ENCODE results near the gene ZNF438. TPM values are rescaled to one million over a fixed set of nuclear protein-coding genes. Genes with fewer than 3 reads are reported as not detected.
A peak's percentile ranks its signal among the peaks of the same experiment; 100 is the strongest.

Gene ZNF438
- total and polyA plus RNA-seq, 2 donors (not counting 1 experiment from before 2014, with no cell fraction given): 4.7 to 6.6 TPM

- Histone ChIP-seq H3K4me3 (replicated peaks in 1 of 4; ENCODE audit: control extremely low read depth in 1 of 4, insufficient read depth in 1 of 4, low read depth in 3 of 4, low read length in 4 of 4) (no peak overlapping the region), H3K4me1 (ENCODE audit: control insufficient read depth, extremely low read depth, insufficient read depth, low read length) (peaks cover 10% of the 10 kb centered on the region), H3K4me2 (ENCODE audit: extremely low read depth, insufficient read depth, low read length) (no peak overlapping the region), H3K27me3 (ENCODE audit: control insufficient read depth, insufficient read depth, low read length) (no peaks in the 10 kb centered on the region), H3K9ac (ENCODE audit: insufficient read depth, low read length) (no peak overlapping the region), H3K9me3 (ENCODE audit: control insufficient read depth, insufficient read depth, low read depth, low read length) (no peaks in the 10 kb centered on the region), H3K79me2 (ENCODE audit: control insufficient read depth, insufficient read depth, low read length) (no peaks in the 10 kb centered on the region), H3K36me3 (ENCODE audit: control insufficient read depth, insufficient read depth, low read length) (no peaks in the 10 kb centered on the region), H4K20me1 (ENCODE audit: control insufficient read depth, extremely low read depth, insufficient read depth, low read length) (no peaks in the 10 kb centered on the region), H3K27ac (ENCODE audit: insufficient read depth, low read length) (no peak overlapping the region), H2AFZ (ENCODE audit: low read length) (no peak overlapping the region)
- TF ChIP-seq CTCF (conservative IDR thresholded peaks at IDR 0.05 in 1 of 2, IDR thresholded peaks at IDR 0.05 in 1 of 2; ENCODE audit: low read depth in 1 of 2, low read length in 2 of 2): no peak
- no peak for TF ChIP-seq EZH2 (IDR thresholded peaks at IDR 0.05; ENCODE audit: low read length, missing control alignments)
- no peak for DNase-seq (ENCODE audit: low read depth in 2 of 2)
Measured at GRCh38 chr10:30861221-30861620, 170.4 kb downstream of the ZNF438 start.

- TF ChIP-seq CTCF (conservative IDR thresholded peaks at IDR 0.05 in 1 of 2, IDR thresholded peaks at IDR 0.05 in 1 of 2; ENCODE audit: low read depth in 1 of 2, low read length in 2 of 2): no peak
- no peak for TF ChIP-seq EZH2 (IDR thresholded peaks at IDR 0.05; ENCODE audit: low read length, missing control alignments)
- Histone ChIP-seq H3K27me3 (ENCODE audit: control insufficient read depth, insufficient read depth, low read length) (no peaks in the 10 kb centered on the region), H3K79me2 (ENCODE audit: control insufficient read depth, insufficient read depth, low read length) (no peaks in the 10 kb centered on the region), H3K9ac (ENCODE audit: insufficient read depth, low read length) (no peak overlapping the region), H3K36me3 (ENCODE audit: control insufficient read depth, insufficient read depth, low read length) (no peaks in the 10 kb centered on the region), H3K9me3 (ENCODE audit: control insufficient read depth, insufficient read depth, low read depth, low read length) (no peaks in the 10 kb centered on the region), H2AFZ (ENCODE audit: low read length) (no peak overlapping the region), H3K4me3 (replicated peaks in 1 of 4; ENCODE audit: control extremely low read depth in 1 of 4, insufficient read depth in 1 of 4, low read depth in 3 of 4, low read length in 4 of 4) (no peak overlapping the region), H4K20me1 (ENCODE audit: control insufficient read depth, extremely low read depth, insufficient read depth, low read length) (no peaks in the 10 kb centered on the region), H3K27ac (ENCODE audit: insufficient read depth, low read length) (no peak overlapping the region), H3K4me2 (ENCODE audit: extremely low read depth, insufficient read depth, low read length) (no peak overlapping the region), H3K4me1 (ENCODE audit: control insufficient read depth, extremely low read depth, insufficient read depth, low read length) (peaks cover 8% of the 10 kb centered on the region)
- DNase-seq (ENCODE audit: low read depth in 2 of 2): peak in 1 of 2 donors; percentile 29
Measured at GRCh38 chr10:30858499-30858898, 173.2 kb downstream of the ZNF438 start.

GRCh38 chr10:30857803-30858202 is 173.9 kb downstream of the ZNF438 start:
- H3K9me3 ChIP-seq (ENCODE audit: control insufficient read depth, insufficient read depth, low read depth, low read length): no peaks in the 10 kb centered on the region
- TF ChIP-seq CTCF (conservative IDR thresholded peaks at IDR 0.05 in 1 of 2, IDR thresholded peaks at IDR 0.05 in 1 of 2; ENCODE audit: low read depth in 1 of 2, low read length in 2 of 2): no peak
- TF ChIP-seq EZH2 (IDR thresholded peaks at IDR 0.05; ENCODE audit: low read length, missing control alignments): no peak
- no peaks in the 10 kb centered on the region for H4K20me1 ChIP-seq (ENCODE audit: control insufficient read depth, extremely low read depth, insufficient read depth, low read length)
- peaks cover 6% of the 10 kb centered on the region for H3K4me1 ChIP-seq (ENCODE audit: control insufficient read depth, extremely low read depth, insufficient read depth, low read length)
- H3K27ac ChIP-seq (ENCODE audit: insufficient read depth, low read length): no peak overlapping the region
- H3K9ac ChIP-seq (ENCODE audit: insufficient read depth, low read length): no peak overlapping the region
- peak overlapping the region; percentile 14 for H2AFZ ChIP-seq (ENCODE audit: low read length)
- DNase-seq (ENCODE audit: low read depth in 2 of 2): peak; percentile 63 to 93
- no peak overlapping the region for H3K4me2 ChIP-seq (ENCODE audit: extremely low read depth, insufficient read depth, low read length)
- no peaks in the 10 kb centered on the region for H3K27me3 ChIP-seq (ENCODE audit: control insufficient read depth, insufficient read depth, low read length)
- H3K79me2 ChIP-seq (ENCODE audit: control insufficient read depth, insufficient read depth, low read length): no peaks in the 10 kb centered on the region
- no peak overlapping the region for H3K4me3 ChIP-seq (replicated peaks in 1 of 4; ENCODE audit: control extremely low read depth in 1 of 4, insufficient read depth in 1 of 4, low read depth in 3 of 4, low read length in 4 of 4)
- H3K36me3 ChIP-seq (ENCODE audit: control insufficient read depth, insufficient read depth, low read length): no peaks in the 10 kb centered on the region
